ENCODE measurements around the gene KRTAP20-1.

The KRTAP20-1 gene

GRCh38 chr21:30615199-30615598, 1.0 kb upstream of the KRTAP20-1 start:
- in situ Hi-C loops (cut with HindIII; ENCODE audit: low sequenced_read_pairs) = no loop called here
- no peak for TF ChIP-seq CTCF (IDR thresholded peaks at IDR 0.05; ENCODE audit: low read depth, low read length, missing control alignments)
- no peak for DNase-seq (ENCODE audit: low read depth)
- H3K4me3 ChIP-seq (ENCODE audit: low read depth, low read length) = no peak overlapping the region

- TF ChIP-seq CTCF (IDR thresholded peaks at IDR 0.05; ENCODE audit: low read depth, low read length, missing control alignments) = no peak
- in situ Hi-C loops (cut with HindIII; ENCODE audit: low sequenced_read_pairs) = no loop called here
- no peak for DNase-seq (ENCODE audit: low read depth)
- no peak overlapping the region for H3K4me3 ChIP-seq (ENCODE audit: low read depth, low read length)
These were observed 3.9 kb downstream of the KRTAP20-1 start for GRCh38 chr21:30620080-30620479.

- in situ Hi-C loops (cut with HindIII; ENCODE audit: low sequenced_read_pairs) = no loop called here
- no peak within 1 kb of the TSS for H3K4me3 ChIP-seq (ENCODE audit: low read depth, low read length)
- DNase-seq (ENCODE audit: low read depth) = no peak
- TF ChIP-seq CTCF (IDR thresholded peaks at IDR 0.05; ENCODE audit: low read depth, low read length, missing control alignments) = no peak
These were observed 4.3 kb downstream of the KRTAP20-1 start, which contains the start of gene KRTAP20-4 for GRCh38 chr21:30620522-30620921. KRTAP20-4 (plus strand) TSS chr21:30620627.

- no peak for DNase-seq (ENCODE audit: low read depth)
- no peak for TF ChIP-seq CTCF (IDR thresholded peaks at IDR 0.05; ENCODE audit: low read depth, low read length, missing control alignments)
- in situ Hi-C loops (cut with HindIII; ENCODE audit: low sequenced_read_pairs) = no loop called here
- no peak overlapping the region for H3K4me3 ChIP-seq (ENCODE audit: low read depth, low read length)
These were observed 7.1 kb downstream of the KRTAP20-1 start for GRCh38 chr21:30623362-30623761.

- no peak for TF ChIP-seq CTCF (IDR thresholded peaks at IDR 0.05; ENCODE audit: low read depth, low read length, missing control alignments)
- DNase-seq (ENCODE audit: low read depth) = no peak
- in situ Hi-C loops (cut with HindIII; ENCODE audit: low sequenced_read_pairs) = no loop called here
- H3K4me3 ChIP-seq (ENCODE audit: low read depth, low read length) = no peak overlapping the region
These were observed 9.4 kb downstream of the KRTAP20-1 start for GRCh38 chr21:30625449-30626165.

GRCh38 chr21:30628109-30628508, 11.9 kb downstream of the KRTAP20-1 start:
- no peak overlapping the region for H3K4me3 ChIP-seq (ENCODE audit: low read depth, low read length)
- in situ Hi-C loops (cut with HindIII; ENCODE audit: low sequenced_read_pairs) = no loop called here
- DNase-seq (ENCODE audit: low read depth) = no peak
- no peak for TF ChIP-seq CTCF (IDR thresholded peaks at IDR 0.05; ENCODE audit: low read depth, low read length, missing control alignments)

Data from astrocyte of the cerebellum (primary cell).